ENCODE results near the gene SLC7A1.

GRCh38 chr13:29507356-29507755 is 88.1 kb downstream of the SLC7A1 start:
- TF ChIP-seq EZH2 (IDR thresholded peaks at IDR 0.05; ENCODE audit: borderline replicate concordance) (no peak), CTCF (IDR thresholded peaks at IDR 0.05; ENCODE audit: poor library complexity) (no peak)

Measured in hepatocyte (in vitro differentiated cells).